Measurements from ENCODE around the gene CFAP46. TPM values are rescaled to one million over a fixed set of nuclear protein-coding genes. Genes with fewer than 3 reads are reported as not detected.

The CFAP46 gene
- total and polyA plus RNA-seq, 4 donors, result 0.33 to 0.59 (median 0.42) TPM

DNA sequence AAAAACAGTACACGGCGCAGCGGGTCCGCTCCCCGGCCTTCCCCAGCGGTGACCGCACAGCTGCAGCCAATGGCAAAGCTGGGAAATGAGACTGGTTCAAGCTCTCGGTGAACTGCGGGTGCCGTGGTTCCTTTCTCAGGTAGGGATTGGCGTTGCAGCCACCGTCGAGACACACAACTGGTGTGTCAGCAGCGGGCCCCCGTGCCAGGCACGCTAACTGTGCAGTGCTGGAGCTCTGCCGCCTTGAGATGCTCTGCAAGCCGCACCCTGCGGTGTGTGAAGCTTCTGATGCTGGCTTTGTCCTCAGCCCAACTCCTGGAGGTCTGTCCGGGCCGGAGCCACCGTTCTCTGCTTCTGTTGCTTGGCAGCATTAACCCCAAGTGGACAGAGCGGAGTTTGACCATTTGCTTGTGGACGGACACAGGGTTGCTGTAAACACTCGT lies 135.8 kb downstream of the CFAP46 start:
- TF ChIP-seq FOXA2 (IDR thresholded peaks at IDR 0.05), result no peak
- no peak for TF ChIP-seq NR2F2 (IDR thresholded peaks at IDR 0.05)
- no peak for TF ChIP-seq HNF4A (conservative IDR thresholded peaks at IDR 0.05)
- no peak for TF ChIP-seq RAD21 (IDR thresholded peaks at IDR 0.05)
- TF ChIP-seq SP1 (IDR thresholded peaks at IDR 0.05), result no peak
- no peak for TF ChIP-seq RXRA (IDR thresholded peaks at IDR 0.05)
- TF ChIP-seq HNF4G (IDR thresholded peaks at IDR 0.05), result no peak
- TF ChIP-seq YY1 (IDR thresholded peaks at IDR 0.05), result no peak
- TF ChIP-seq, protein P1, sequence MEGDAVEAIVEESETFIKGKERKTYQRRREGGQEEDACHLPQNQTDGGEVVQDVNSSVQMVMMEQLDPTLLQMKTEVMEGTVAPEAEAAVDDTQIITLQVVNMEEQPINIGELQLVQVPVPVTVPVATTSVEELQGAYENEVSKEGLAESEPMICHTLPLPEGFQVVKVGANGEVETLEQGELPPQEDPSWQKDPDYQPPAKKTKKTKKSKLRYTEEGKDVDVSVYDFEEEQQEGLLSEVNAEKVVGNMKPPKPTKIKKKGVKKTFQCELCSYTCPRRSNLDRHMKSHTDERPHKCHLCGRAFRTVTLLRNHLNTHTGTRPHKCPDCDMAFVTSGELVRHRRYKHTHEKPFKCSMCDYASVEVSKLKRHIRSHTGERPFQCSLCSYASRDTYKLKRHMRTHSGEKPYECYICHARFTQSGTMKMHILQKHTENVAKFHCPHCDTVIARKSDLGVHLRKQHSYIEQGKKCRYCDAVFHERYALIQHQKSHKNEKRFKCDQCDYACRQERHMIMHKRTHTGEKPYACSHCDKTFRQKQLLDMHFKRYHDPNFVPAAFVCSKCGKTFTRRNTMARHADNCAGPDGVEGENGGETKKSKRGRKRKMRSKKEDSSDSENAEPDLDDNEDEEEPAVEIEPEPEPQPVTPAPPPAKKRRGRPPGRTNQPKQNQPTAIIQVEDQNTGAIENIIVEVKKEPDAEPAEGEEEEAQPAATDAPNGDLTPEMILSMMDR (IDR thresholded peaks at IDR 0.05; ENCODE audit: low read depth, low read length, missing input control), result no peak
- TF ChIP-seq, protein P2, sequence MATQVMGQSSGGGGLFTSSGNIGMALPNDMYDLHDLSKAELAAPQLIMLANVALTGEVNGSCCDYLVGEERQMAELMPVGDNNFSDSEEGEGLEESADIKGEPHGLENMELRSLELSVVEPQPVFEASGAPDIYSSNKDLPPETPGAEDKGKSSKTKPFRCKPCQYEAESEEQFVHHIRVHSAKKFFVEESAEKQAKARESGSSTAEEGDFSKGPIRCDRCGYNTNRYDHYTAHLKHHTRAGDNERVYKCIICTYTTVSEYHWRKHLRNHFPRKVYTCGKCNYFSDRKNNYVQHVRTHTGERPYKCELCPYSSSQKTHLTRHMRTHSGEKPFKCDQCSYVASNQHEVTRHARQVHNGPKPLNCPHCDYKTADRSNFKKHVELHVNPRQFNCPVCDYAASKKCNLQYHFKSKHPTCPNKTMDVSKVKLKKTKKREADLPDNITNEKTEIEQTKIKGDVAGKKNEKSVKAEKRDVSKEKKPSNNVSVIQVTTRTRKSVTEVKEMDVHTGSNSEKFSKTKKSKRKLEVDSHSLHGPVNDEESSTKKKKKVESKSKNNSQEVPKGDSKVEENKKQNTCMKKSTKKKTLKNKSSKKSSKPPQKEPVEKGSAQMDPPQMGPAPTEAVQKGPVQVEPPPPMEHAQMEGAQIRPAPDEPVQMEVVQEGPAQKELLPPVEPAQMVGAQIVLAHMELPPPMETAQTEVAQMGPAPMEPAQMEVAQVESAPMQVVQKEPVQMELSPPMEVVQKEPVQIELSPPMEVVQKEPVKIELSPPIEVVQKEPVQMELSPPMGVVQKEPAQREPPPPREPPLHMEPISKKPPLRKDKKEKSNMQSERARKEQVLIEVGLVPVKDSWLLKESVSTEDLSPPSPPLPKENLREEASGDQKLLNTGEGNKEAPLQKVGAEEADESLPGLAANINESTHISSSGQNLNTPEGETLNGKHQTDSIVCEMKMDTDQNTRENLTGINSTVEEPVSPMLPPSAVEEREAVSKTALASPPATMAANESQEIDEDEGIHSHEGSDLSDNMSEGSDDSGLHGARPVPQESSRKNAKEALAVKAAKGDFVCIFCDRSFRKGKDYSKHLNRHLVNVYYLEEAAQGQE (IDR thresholded peaks at IDR 0.05), result no peak
- TF ChIP-seq, protein P3, sequence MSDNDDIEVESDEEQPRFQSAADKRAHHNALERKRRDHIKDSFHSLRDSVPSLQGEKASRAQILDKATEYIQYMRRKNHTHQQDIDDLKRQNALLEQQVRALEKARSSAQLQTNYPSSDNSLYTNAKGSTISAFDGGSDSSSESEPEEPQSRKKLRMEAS (IDR thresholded peaks at IDR 0.05), result no peak
- TF ChIP-seq, protein P4, sequence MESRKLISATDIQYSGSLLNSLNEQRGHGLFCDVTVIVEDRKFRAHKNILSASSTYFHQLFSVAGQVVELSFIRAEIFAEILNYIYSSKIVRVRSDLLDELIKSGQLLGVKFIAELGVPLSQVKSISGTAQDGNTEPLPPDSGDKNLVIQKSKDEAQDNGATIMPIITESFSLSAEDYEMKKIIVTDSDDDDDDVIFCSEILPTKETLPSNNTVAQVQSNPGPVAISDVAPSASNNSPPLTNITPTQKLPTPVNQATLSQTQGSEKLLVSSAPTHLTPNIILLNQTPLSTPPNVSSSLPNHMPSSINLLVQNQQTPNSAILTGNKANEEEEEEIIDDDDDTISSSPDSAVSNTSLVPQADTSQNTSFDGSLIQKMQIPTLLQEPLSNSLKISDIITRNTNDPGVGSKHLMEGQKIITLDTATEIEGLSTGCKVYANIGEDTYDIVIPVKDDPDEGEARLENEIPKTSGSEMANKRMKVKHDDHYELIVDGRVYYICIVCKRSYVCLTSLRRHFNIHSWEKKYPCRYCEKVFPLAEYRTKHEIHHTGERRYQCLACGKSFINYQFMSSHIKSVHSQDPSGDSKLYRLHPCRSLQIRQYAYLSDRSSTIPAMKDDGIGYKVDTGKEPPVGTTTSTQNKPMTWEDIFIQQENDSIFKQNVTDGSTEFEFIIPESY (IDR thresholded peaks at IDR 0.05), result no peak
- no peak for TF ChIP-seq EGR1 (IDR thresholded peaks at IDR 0.05; ENCODE audit: low read depth in 2 of 2)
- TF ChIP-seq JUND (IDR thresholded peaks at IDR 0.05), result no peak
- no peak for TF ChIP-seq TAF1 (conservative IDR thresholded peaks at IDR 0.05)
- TF ChIP-seq ATF3 (IDR thresholded peaks at IDR 0.05), result no peak
- TF ChIP-seq GABPA (IDR thresholded peaks at IDR 0.05 in 1 of 2, conservative IDR thresholded peaks at IDR 0.05 in 1 of 2), result no peak
- Histone ChIP-seq H3K27me3 (ENCODE audit: control insufficient read depth in 4 of 4, insufficient read depth in 4 of 4, low read length in 3 of 4) (peaks cover 0 to 4% (median 0%) of the 10 kb centered on the region in 4 donors), H3K4me1 (ENCODE audit: control insufficient read depth in 4 of 4, insufficient read depth in 4 of 4, low read length in 3 of 4) (no peaks in the 10 kb centered on the region), H3K36me3 (ENCODE audit: control insufficient read depth in 4 of 4, insufficient read depth in 3 of 4, low read depth in 1 of 4, low read length in 3 of 4) (no peaks in the 10 kb centered on the region), H3K4me3 (ENCODE audit: low read depth in 1 of 3, low read length in 3 of 3) (no peak overlapping the region), H3K9ac (ENCODE audit: low read depth in 1 of 2, low read length in 2 of 2) (no peak overlapping the region), H3K27ac (ENCODE audit: low read depth in 1 of 2, low read length in 2 of 2) (no peak overlapping the region), H3K9me3 (ENCODE audit: control insufficient read depth in 4 of 4, low read length in 3 of 4) (peaks cover 0 to 5% (median 1%) of the 10 kb centered on the region in 4 donors)
- no peak for DNase-seq (ENCODE audit: low spot score)
- 83% methylated on average over 25 of the region's 25 CpGs for WGBS

All from liver (tissue), 9 donors.